H9 (cell line): ENCODE results near the gene GPR135. TPM values are rescaled to one million over a fixed set of nuclear protein-coding genes. Genes with fewer than 3 reads are reported as not detected.

Source experiments
- DNase-seq: peaks from one replicate; pipeline ENCODE4 v3.0.0-alpha.2; 2017
- H2AFZ ChIP-seq: one replicate; pipeline ENCODE4 v1.6.1; 2013; ENCODE audit warnings: mild to moderate bottlenecking, low read length, control low read depth, moderate library complexity
- H2AK5ac ChIP-seq: 2 replicates; pipeline ENCODE4 v1.6.1; 2013; ENCODE audit warnings: low read length, control low read depth, mixed read lengths; ENCODE audit not compliant: insufficient read length
- H2BK120ac ChIP-seq: one replicate; pipeline ENCODE4 v1.6.1; 2013; ENCODE audit warnings: low read depth, mild to moderate bottlenecking, low read length, control low read depth, inconsistent platforms; ENCODE audit not compliant: poor library complexity, severe bottlenecking
- H2BK12ac ChIP-seq: 2 replicates; pipeline ENCODE4 v1.6.1; 2013; ENCODE audit warnings: low read length, control low read depth, mixed read lengths, low read depth; ENCODE audit not compliant: insufficient read length
- H2BK15ac ChIP-seq: 2 replicates; pipeline ENCODE4 v1.6.1; 2013; ENCODE audit warnings: low read depth, low read length, control low read depth
- H2BK20ac ChIP-seq: one replicate; pipeline ENCODE4 v1.6.1; 2013; ENCODE audit warnings: low read depth, mild to moderate bottlenecking, low read length, control low read depth, inconsistent platforms; ENCODE audit not compliant: poor library complexity, severe bottlenecking
- H2BK5ac ChIP-seq: 2 replicates; pipeline ENCODE4 v1.6.1; 2013; ENCODE audit warnings: low read length, control low read depth, mixed read lengths; ENCODE audit not compliant: insufficient read length
- H3K14ac ChIP-seq: 2 replicates; pipeline ENCODE4 v1.6.1; 2013; ENCODE audit warnings: low read length, control low read depth; ENCODE audit not compliant: insufficient read depth
- H3K18ac ChIP-seq: 2 replicates; pipeline ENCODE4 v1.6.1; 2013; ENCODE audit warnings: low read depth, mild to moderate bottlenecking, mixed read lengths, low read length, control low read depth; ENCODE audit not compliant: insufficient read length
- H3K23ac ChIP-seq: 2 replicates; pipeline ENCODE4 v1.6.1; 2013; ENCODE audit warnings: low read length, control low read depth, mixed read lengths, low read depth; ENCODE audit not compliant: insufficient read length
- H3K23me2 ChIP-seq: 2 replicates; pipeline ENCODE4 v1.6.1; 2013; ENCODE audit warnings: low read depth, mild to moderate bottlenecking, mixed read lengths, low read length, control low read depth; ENCODE audit not compliant: insufficient read length, poor library complexity, severe bottlenecking
- H3K27ac ChIP-seq: 2 replicates; pipeline ENCODE4 v1.5.1; 2013; ENCODE audit warnings: low read length, control low read depth, mixed read lengths, low read depth; ENCODE audit not compliant: insufficient read length
- H3K27me3 ChIP-seq: 2 replicates; pipeline ENCODE4 v1.6.1; 2013; ENCODE audit warnings: low read length, control low read depth, inconsistent platforms; ENCODE audit not compliant: insufficient read depth
- H3K4ac ChIP-seq: 2 replicates; pipeline ENCODE4 v1.6.1; 2013; ENCODE audit warnings: low read depth, mild to moderate bottlenecking, control low read depth, inconsistent platforms, low read length, moderate library complexity
- H3K4me1 ChIP-seq: 2 replicates; pipeline ENCODE4 v1.6.1; 2013; ENCODE audit warnings: low read length, control low read depth, inconsistent platforms; ENCODE audit not compliant: insufficient read depth
- H3K4me2 ChIP-seq: 2 replicates; pipeline ENCODE4 v1.6.1; 2013; ENCODE audit warnings: low read length, control low read depth, mixed read lengths; ENCODE audit not compliant: insufficient read length, insufficient read depth
- H3K56ac ChIP-seq: 2 replicates; pipeline ENCODE4 v1.6.1; 2013; ENCODE audit warnings: low read depth, mild to moderate bottlenecking, mixed read lengths, low read length, control low read depth; ENCODE audit not compliant: insufficient read length
- H3K79me1 ChIP-seq: 2 replicates; pipeline ENCODE4 v1.6.1; 2013; ENCODE audit warnings: low read depth, mild to moderate bottlenecking, moderate library complexity, low read length, control low read depth, inconsistent platforms; ENCODE audit not compliant: insufficient read depth, poor library complexity, severe bottlenecking
- H3K79me2 ChIP-seq: 2 replicates; pipeline ENCODE4 v1.6.1; 2013; ENCODE audit warnings: low read length, control low read depth, inconsistent platforms; ENCODE audit not compliant: insufficient read depth
- H3K9ac ChIP-seq: 2 replicates; pipeline ENCODE4 v1.6.1; 2013; ENCODE audit warnings: low read length, control low read depth, mixed read lengths; ENCODE audit not compliant: insufficient read length; ENCODE audit errors: extremely low read depth
- H3K9me3 ChIP-seq: one replicate; pipeline ENCODE4 v1.6.1; 2013; ENCODE audit warnings: low read depth, low read length, inconsistent platforms; ENCODE audit not compliant: control insufficient read depth
- H3T11ph ChIP-seq: one replicate; pipeline ENCODE4 v1.6.1; 2013; ENCODE audit warnings: mild to moderate bottlenecking, low read length, control low read depth, inconsistent platforms
- H4K20me1 ChIP-seq: one replicate; pipeline ENCODE4 v1.6.1; 2013; ENCODE audit not compliant: control insufficient read depth, insufficient read length, insufficient read depth
- H4K5ac ChIP-seq: 2 replicates; pipeline ENCODE4 v1.6.1; 2013; ENCODE audit warnings: low read depth, mild to moderate bottlenecking, mixed read lengths, low read length, control low read depth; ENCODE audit not compliant: insufficient read length
- H4K8ac ChIP-seq: replicated peaks from 2 replicates; pipeline ENCODE4 v1.6.1; 2013; ENCODE audit warnings: low read length, control low read depth, mixed read lengths, low read depth; ENCODE audit not compliant: insufficient read length
- H4K91ac ChIP-seq: 2 replicates; pipeline ENCODE4 v1.6.1; 2013; ENCODE audit warnings: low read depth, mild to moderate bottlenecking, moderate library complexity, mixed read lengths, low read length, control low read depth; ENCODE audit not compliant: insufficient read length
- H3K27ac Mint-ChIP-seq, 3 experiments: 2 replicates in 2 of 3; 3 replicates in 1 of 3; pipeline ENCODE4 v1.8.0; 2020 to 2021; ENCODE audit warnings: mixed read lengths in 3 of 3, mild to moderate bottlenecking in 1 of 3, moderate library complexity in 1 of 3
- H3K27me3 Mint-ChIP-seq: 2 replicates; pipeline ENCODE4 v1.8.0; 2021; ENCODE audit warnings: low read depth, mild to moderate bottlenecking, moderate library complexity, mixed read lengths
- H3K36me3 Mint-ChIP-seq, 3 experiments: 2 replicates in 2 of 3; 3 replicates in 1 of 3; pipeline ENCODE4 v1.8.0; 2020 to 2021; ENCODE audit warnings: low read depth in 3 of 3, mixed read lengths in 3 of 3; ENCODE audit not compliant: insufficient read depth in 1 of 3
- H3K4me1 Mint-ChIP-seq, 2 experiments: 2 replicates each; pipeline ENCODE4 v1.8.0; 2020; ENCODE audit warnings: mixed read lengths in 2 of 2
- H3K4me3 Mint-ChIP-seq, 2 experiments: 2 replicates in 1 of 2; 3 replicates in 1 of 2; pipeline ENCODE4 v1.8.0; 2020 to 2021; ENCODE audit warnings: mild to moderate bottlenecking in 2 of 2, mixed read lengths in 2 of 2, moderate library complexity in 1 of 2
- H3K9me3 Mint-ChIP-seq, 2 experiments: 2 replicates in 1 of 2; 3 replicates in 1 of 2; pipeline ENCODE4 v1.8.0; 2020; ENCODE audit warnings: mild to moderate bottlenecking in 2 of 2, mixed read lengths in 2 of 2, moderate library complexity in 1 of 2
- CTCF ChIP-seq: fragments of 200-600 bp; sonication (generic); conservative IDR thresholded peaks from 3 replicates; pipeline ENCODE4 v1.8.0; 2021; ENCODE audit warnings: antibody characterized with exemption, mild to moderate bottlenecking
- WGBS: extraction: QIAGEN DNeasy Blood & Tissue Kit; methylation state at CpG from one replicate; pipeline ENCODE4 v1.1.7; 2013; ENCODE audit warnings: missing lambda C conversion rate, low lambda C conversion rate, mixed read lengths; ENCODE audit not compliant: insufficient read length; ENCODE audit errors: extremely low coverage; 5-methylcytosine and 5-hydroxymethylcytosine counted together
- total RNA-seq: library from RNA; stranded (reverse); gene quantifications from 2 replicates; pipeline ENCODE4 v1.2.1, GENCODE V29; 2021

Gene GPR135
- total RNA-seq, 1 experiment from 2014 or later = 1.9 TPM

GRCh38 chr14:59429790-59430189 lies 35.4 kb downstream of the GPR135 start:
- no peak overlapping the region for H3K27ac Mint-ChIP-seq
- DNase-seq = no peak
- H3K4me2 ChIP-seq = no peak overlapping the region
- no peak overlapping the region for H3K23ac ChIP-seq
- no peak overlapping the region for H2AK5ac ChIP-seq
- no peak overlapping the region for H3T11ph ChIP-seq
- no peak overlapping the region for H4K91ac ChIP-seq
- no peaks in the 10 kb centered on the region for H4K20me1 ChIP-seq
- H3K18ac ChIP-seq = no peak overlapping the region
- H4K5ac ChIP-seq = no peak overlapping the region
- no peak overlapping the region for H2BK20ac ChIP-seq
- H2AFZ ChIP-seq = no peak overlapping the region
- no peak for TF ChIP-seq CTCF
- H3K23me2 ChIP-seq = no peaks in the 10 kb centered on the region
- H3K4me1 ChIP-seq = no peaks in the 10 kb centered on the region
- H2BK15ac ChIP-seq = no peak overlapping the region
- no peak overlapping the region for H3K4ac ChIP-seq
- H3K79me1 ChIP-seq = no peaks in the 10 kb centered on the region
- no peak overlapping the region for H3K9ac ChIP-seq
- no peak overlapping the region for H3K56ac ChIP-seq
- peaks cover 3 to 8% of the 10 kb centered on the region in 2 experiments for H3K4me1 Mint-ChIP-seq
- H3K4me3 Mint-ChIP-seq = no peak overlapping the region
- H3K9me3 ChIP-seq = no peaks in the 10 kb centered on the region
- no peak overlapping the region for H2BK12ac ChIP-seq
- no CpG with 5 or more reads among the region's 4 CpGs for WGBS
- no peaks in the 10 kb centered on the region; a peak in 1 of 7 replicates for H3K36me3 Mint-ChIP-seq
- H3K14ac ChIP-seq = no peak overlapping the region
- no peak overlapping the region for H2BK120ac ChIP-seq
- H3K27me3 Mint-ChIP-seq = no peaks in the 10 kb centered on the region
- no peak overlapping the region for H4K8ac ChIP-seq
- no peaks in the 10 kb centered on the region for H3K9me3 Mint-ChIP-seq
- H2BK5ac ChIP-seq = no peak overlapping the region
- H3K27me3 ChIP-seq = no peaks in the 10 kb centered on the region
- no peaks in the 10 kb centered on the region for H3K79me2 ChIP-seq
- no peak overlapping the region for H3K27ac ChIP-seq
